Activated CD4-positive, alpha-beta T cell treated with anti-CD3 and anti-CD28 coated beads for 4 hours (primary cell): ENCODE measurements around the gene KCNK4.
"Not testable (repeated sequence)": the region's sequence is repeated elsewhere in the genome, so short reads cannot be mapped to it uniquely, and the experiment has no call there.

Experiments used
- DNase-seq, 2 donors: peaks; one replicate each; pipeline ENCODE4 v3.0.0-alpha.2; 2020

Gene KCNK4

DNA sequence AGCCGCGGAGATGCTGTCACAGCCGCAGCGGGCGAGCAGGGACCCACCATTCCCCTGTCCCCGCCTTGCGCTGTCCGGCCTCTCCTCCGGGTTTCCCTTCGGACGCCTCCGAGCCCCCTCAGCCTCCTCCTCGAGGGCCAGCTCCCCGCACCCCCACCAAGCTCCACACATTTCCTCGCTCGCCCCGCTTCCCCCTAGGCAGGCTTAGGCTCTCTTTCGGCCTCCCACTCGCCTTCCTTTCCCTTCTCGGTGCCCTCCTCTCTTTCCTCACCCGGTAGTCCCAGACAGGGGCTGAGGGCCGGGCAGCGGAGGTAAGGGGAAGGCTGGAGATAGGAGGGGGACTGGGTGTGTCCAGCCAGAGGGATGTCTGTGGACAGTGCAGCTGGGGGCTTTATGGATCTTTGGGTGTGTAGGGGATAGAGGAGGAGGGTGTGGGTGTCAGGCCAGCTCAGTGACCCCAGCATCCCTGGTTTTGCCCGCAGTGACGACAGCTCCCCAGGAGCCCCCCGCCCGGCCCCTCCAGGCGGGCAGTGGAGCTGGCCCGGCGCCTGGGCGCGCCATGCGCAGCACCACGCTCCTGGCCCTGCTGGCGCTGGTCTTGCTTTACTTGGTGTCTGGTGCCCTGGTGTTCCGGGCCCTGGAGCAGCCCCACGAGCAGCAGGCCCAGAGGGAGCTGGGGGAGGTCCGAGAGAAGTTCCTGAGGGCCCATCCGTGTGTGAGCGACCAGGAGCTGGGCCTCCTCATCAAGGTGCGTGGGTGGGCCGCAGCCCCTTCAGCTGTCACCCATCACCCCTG lies 1.6 kb downstream of the KCNK4 start:
- DNase-seq = no peak

DNA sequence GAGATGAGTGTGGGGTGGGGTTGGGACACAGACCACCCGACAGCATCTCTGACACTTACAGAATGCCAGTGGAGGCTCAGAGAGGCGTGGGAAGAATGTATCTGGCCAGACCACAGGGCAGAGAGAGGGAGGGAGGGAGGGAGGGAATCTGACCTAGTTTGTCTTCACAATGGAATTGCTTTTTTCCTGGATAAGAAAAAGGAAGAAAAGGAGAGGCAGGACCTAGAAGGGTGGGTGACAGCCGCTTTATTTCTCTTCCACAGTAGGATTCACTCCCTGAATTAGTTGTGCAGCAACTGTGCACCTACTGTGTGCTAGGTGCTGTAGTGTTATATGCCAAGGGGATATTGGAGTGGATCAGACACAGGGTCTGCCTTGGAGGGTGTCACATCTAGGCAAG lies 3.7 kb downstream of the KCNK4 start:
- DNase-seq = no peak

DNA sequence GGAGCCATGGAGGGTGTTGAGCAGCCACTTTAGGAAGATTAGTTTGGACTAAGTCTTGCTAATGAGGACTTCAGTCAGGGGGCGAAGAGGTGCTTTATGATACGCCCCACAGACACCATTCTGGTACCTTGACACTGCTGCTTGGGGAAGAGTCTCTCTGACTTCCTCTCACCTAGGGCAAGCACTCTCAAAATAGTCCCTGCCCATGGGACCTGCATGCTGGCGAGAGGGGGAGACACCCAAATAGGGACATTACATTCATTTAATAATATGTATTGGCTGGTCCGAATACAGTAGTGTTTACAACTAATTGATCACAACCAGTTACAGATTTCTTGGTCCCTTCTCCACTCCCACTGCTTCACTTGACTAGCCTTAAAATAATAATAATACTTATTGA lies 4.7 kb downstream of the KCNK4 start:
- DNase-seq = no peak

DNA sequence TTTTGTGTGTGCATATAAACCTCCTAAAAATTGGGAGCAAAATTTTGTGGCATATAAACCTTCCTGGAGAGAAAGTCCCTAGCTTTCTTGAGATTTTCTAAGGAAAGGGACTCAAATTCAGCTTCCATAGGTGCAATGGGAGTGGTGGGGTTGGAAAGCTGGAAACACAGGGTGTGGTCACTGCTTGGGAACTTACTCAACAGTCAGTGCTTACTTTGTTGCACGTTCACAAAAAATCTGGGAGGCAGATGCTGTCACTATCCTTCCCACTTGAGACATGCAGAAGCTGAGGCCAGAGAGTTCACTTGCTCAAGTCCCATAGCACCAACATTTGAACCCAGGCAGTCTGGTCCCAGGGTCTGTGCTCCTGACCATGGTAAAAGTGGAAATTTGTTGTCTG lies 5.1 kb downstream of the KCNK4 start:
- no peak for DNase-seq

DNA sequence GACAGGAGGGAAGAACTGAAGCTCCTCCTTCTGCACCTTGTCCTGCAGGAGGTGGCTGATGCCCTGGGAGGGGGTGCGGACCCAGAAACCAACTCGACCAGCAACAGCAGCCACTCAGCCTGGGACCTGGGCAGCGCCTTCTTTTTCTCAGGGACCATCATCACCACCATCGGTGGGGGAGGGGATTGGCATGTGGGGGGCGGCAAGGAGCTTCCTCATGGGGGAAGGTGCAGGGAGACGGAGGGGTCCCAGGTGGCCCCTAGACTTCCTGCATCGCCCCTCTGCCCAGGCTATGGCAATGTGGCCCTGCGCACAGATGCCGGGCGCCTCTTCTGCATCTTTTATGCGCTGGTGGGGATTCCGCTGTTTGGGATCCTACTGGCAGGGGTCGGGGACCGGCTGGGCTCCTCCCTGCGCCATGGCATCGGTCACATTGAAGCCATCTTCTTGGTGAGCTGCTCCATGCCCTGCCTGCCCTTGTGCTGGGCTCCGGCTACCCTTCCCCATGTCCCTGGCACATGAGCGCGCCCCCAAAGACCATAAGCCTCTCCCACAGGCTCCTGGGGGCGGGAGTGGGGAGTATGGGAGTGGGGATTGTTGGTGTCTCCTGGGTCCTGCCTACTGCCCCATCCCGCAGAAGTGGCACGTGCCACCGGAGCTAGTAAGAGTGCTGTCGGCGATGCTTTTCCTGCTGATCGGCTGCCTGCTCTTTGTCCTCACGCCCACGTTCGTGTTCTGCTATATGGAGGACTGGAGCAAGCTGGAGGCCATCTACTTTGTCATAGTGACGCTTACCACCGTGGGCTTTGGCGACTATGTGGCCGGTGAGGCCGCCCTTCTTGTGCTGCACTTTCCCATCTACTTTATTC lies 6.0 kb downstream of the KCNK4 start:
- no peak for DNase-seq

DNA sequence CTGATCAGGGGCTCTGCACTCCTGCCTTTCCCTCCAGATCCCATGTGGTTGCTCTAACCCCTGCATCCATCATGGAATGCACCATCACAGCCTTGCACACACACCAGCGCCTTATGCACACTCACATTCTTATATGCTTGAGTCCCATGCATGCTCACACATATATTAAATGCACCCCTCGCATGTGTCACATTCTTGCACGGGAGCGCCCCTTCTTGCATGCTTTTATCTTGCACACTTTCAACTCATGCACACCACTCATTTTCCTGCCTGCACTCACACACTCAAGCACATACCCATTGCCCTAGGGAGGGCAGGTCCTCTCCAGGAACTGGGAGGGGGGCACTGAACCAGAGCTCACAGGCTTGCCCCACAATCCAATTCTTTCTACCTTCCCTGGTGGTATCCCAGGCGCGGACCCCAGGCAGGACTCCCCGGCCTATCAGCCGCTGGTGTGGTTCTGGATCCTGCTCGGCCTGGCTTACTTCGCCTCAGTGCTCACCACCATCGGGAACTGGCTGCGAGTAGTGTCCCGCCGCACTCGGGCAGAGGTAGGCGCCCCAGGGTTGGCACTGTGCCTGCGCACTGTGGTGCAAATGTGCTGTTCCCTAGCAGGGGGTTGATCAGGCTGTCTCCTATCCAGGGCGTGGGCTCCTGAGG lies 6.7 kb downstream of the KCNK4 start:
- DNase-seq = no peak

DNA sequence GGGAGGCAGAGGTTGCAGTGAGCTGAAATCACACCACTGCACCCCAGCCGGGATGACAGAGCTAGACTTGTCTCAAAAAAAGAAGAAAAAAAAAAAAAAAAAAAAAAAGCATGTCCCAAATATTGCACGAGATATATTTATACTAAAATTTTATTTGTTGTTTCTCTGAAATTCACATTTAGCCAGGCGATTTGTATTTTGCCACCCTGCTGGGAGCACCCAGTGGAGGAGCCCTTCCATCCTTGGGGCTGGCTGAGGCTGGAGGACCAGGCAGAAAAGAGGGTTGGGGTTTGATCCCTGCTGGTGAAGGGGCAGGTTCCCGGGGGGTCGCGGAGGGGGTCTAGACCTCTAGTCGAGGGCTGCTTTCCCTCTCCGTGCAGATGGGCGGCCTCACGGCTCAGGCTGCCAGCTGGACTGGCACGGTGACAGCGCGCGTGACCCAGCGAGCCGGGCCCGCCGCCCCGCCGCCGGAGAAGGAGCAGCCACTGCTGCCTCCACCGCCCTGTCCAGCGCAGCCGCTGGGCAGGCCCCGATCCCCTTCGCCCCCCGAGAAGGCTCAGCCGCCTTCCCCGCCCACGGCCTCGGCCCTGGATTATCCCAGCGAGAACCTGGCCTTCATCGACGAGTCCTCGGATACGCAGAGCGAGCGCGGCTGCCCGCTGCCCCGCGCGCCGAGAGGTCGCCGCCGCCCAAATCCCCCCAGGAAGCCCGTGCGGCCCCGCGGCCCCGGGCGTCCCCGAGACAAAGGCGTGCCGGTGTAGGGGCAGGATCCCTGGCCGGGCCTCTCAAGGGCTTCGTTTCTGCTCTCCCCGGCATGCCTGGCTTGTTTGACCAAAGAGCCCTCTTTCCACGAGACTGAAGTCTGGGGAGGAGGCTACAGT lies 8.1 kb downstream of the KCNK4 start:
- DNase-seq = no peak

DNA sequence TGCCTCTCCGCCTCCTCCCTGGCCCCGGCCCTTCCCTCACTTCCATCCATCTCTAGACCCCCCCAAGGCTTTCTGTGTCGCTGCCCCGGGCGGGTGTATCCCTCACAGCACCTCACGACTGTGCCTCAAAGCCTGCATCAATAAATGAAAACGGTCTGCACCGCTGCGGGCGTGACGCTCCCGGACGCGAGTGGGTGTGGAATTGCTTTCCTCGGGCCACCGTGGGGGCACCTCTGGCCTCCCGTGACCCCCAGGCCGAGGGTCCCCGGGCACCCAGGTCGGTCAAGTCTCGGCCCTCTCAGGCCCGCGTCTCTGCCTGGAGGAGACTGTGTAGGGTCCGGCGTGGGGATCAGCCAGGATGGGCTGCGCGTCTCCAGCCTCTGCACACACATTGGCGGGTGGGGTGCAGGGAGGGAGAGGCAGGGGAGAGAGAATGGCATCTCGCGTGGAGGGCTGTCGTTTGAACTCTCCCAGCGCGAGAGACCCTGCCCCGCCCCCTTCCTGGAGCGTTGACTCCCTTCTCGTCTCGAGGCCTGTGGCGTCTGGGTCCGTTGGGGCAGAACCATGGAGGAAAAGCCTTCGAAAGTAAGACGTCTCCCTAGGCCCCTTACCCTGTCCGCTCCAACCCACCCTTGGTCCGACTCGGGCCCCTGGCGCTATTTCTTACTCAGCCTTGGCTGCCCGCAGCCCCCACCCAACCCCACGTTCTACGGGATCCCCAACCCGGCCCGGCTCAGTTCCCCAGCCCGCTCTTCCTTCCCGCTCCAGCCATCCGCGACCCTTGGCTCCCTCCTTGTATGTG lies 8.9 kb downstream of the KCNK4 start, which contains the start of gene CATSPERZ:
CATSPERZ (plus strand) TSS at position 512 of the 802 bp plus-strand sequence; CDS start at position 565, 53 bp downstream.
- no peak for DNase-seq

DNA sequence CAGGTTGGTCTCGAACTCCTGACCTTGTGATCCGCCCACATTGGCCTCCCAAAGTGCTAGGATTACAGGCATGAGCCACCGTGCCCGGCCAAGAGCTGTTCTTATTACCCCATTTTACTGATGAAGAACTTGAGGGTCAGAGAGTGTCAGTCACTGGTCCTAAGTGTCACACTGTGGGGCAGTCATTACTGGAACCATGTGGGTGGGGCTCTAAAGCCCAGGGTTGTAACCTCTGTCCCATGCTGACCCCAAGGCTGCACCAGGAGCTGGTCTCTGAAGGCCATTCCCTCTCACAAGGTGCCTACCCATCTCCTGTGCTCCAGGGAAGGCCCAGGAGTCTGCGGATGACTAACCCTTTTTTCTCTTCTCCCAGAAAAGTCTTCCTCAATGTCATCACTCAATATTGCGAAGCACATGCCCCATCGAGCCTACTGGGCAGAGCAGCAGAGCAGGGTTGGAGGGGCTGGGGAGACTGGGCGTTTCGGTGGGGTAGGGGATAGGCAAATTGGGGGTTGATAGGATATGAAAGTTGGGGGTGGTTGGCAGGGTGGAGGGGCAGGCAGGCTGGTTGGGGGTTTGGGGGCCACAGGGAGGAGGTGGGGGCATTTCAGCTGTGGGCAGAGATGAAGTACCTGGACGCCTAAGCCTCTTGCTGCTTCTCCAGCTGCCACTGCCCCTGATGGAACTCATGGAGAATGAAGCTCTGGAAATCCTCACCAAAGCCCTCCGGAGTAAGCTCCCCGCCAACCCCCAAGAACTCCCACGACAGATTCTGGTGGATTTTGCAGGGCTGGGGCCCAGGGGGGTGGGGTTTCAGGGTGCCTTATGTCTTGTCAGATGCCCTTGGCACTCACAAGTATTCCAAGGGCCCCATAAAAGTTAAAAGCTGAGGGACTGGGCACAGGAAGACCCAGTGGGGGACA lies 12.3 kb downstream of the KCNK4 start:
- no peak for DNase-seq

DNA sequence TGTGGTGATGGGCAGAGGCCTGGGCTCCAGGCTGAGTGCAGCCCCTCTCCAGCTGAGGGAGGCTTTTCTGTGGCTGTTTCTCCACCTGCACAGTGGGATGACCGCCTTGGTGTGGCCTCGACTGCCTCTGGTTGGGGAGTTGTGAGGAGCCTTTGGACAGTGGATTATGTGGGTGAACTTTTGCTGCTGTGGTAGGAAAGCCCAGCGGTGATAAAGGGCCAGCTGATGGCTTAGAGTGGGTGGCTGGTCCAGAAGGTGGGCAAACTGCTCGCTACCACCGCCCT lies 12.9 kb downstream of the KCNK4 start:
- no peak for DNase-seq

DNA sequence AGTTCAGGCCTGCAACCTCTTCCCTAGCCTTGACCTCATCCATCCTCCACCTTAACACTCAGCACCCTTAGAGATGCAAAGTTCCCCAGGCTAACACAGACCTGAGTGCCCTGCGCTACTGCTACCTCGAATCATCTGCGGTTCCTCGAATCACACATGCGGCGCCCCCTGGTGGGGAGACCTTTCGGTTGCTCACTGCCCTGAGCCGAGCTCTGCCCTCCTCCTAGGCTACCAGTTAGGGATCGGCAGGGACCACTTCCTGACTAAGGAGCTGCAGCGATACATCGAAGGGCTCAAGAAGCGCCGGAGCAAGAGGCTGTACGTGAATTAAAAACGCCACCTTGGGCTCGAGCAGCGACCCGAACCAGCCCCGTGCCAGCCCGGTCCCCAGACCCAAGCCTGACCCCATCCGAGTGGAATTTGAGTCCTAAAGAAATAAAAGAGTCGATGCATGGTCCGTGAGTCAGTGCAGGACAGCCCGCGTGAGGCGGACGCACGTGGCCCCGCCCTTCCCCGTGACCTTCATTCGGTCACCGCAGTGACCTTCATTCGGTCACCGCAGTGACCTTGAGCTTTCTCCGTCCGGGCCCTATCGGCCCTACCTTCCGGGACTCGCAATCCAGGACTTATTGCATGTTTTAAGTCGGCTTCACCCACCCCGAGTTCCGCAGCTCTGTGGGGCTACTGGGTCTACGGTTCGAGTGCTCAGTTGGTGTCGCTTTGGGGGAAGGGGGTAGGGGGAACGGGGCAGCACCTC lies 13.4 kb downstream of the KCNK4 start:
- peak; percentile 94 to 95 for DNase-seq

DNA sequence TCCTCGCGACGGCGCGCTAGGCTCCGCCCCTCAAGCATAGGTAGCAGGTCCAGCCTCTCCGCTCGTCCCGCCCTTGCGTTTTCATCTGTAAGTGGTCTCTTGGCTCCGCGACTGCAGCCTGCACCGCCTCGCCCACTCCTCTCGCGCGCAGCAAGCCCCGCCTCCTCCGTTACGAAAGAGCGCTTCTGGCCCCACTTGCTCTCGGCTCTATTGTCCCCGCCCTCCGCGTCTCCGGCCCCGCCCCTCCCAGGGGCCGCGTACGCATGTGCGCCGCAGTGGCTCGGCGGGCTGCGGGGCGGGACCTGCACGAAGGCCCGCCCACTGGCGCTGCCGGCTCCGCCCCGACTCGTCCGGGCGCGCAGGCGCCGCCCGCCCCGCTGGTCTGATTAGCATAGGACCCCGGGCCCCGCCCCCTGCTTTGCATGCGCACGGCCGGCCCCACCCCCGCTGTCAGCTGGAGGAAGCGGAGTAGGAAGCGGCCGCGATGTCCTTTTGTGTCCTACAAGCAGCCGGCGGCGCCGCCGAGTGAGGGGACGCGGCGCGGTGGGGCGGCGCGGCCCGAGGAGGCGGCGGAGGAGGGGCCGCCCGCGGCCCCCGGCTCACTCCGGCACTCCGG lies 14.1 kb downstream of the KCNK4 start, which contains the start of gene ESRRA:
ESRRA (plus strand) TSS at position 450 of the 616 bp plus-strand sequence. CDS start 1,656 bp downstream, outside the sequence.
- DNase-seq = peak; percentile 100

DNA sequence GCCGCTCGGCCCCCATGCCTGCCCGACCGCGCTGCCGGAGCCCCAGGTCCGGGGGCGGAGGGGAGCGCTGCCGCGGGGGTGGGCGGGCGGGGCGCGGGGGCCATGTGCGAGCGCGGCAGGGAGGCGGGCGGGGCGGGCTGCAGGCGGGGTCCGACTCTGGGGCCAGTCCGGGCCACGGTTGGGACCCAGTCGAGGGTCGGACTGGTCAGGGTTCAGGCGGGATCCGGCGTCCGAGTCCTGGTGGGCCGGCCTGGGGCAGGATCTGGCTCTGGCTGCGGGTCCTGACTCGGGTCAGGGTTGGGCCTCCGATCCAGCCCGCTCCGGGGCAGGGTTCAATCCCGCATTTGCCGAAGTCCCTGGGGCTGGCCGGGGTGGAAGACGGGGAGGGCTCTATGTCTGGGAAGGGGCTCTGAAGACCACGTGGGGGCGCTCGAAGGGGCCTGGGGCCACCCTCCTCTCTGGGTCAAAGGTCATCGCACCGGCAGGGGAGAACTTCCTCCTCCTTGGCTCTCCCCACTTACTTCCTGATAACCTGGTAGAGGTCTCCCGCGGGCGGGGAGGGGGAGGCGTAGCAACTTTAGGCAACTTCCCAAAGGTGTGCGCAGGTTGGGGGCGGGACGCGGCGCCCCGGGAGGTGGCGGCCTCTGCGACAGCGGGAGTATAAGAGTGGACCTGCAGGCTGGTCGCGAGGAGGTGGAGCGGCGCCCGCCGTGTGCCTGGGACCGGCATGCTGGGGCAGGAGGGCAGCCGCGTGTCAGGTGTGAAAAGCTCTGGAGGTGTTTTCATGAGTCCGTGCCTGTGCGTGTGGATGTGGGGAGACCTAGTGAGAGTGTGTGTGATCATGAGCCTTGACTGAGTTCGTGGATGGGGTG lies 14.8 kb downstream of the KCNK4 start:
- peak; percentile 76 to 79 for DNase-seq

DNA sequence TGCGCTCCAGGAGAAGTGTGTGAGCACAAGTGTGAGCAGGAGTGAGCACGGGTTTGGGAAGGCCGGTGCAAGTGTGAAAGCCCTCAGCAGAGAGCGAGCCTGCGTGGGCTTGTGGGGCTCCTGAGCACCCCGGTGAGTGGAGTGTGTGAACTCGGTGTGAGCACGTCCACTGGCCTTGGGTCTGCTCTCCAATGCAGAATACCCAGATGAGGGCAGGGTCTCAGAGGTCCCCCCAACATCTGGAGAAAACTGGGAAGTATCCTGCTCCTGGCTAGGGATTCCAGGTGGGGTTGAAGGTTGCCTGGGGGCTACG lies 15.4 kb downstream of the KCNK4 start:
- DNase-seq = no peak

DNA sequence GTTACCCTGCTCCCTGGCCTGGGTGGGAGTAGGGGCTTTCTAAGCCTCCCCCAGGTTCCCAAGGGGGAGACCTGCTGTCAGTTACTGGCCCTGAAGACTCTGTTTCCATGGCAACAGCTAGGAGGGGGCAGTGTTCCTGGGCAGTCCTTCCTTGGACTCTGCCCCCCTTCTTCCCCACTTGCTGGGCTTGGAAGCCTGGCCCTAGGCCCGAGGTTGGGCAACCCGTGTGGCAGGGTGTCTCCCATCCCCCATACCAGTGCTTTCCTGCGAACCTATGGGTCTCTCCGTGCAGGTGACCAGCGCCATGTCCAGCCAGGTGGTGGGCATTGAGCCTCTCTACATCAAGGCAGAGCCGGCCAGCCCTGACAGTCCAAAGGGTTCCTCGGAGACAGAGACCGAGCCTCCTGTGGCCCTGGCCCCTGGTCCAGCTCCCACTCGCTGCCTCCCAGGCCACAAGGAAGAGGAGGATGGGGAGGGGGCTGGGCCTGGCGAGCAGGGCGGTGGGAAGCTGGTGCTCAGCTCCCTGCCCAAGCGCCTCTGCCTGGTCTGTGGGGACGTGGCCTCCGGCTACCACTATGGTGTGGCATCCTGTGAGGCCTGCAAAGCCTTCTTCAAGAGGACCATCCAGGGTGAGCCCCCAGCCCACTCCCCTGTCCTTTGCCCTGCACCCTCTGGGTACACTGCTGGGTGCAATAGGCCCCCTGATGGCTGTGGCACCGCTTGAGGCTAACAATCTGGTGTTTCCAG lies 15.9 kb downstream of the KCNK4 start:
- DNase-seq = no peak

DNA sequence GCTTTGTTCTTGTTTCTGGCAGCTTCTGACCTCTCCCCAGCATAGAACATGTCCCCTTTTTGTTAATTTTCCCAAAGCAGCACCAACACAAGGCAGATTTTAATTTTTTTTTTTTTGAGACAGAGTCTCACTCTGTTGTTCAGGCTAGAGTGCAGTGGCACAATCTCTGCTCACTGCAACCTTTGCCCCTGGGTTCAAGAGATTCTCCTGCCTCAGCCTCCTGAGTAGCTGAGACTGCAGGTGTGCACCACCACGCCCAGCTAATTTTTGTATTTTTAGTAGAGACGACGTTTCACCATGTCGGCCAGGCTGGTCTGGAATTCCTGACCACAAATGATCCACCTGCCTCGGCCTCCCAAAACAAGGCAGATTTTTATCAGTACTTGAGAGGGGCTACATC lies 16.7 kb downstream of the KCNK4 start:
- DNase-seq = not testable (repeated sequence)

DNA sequence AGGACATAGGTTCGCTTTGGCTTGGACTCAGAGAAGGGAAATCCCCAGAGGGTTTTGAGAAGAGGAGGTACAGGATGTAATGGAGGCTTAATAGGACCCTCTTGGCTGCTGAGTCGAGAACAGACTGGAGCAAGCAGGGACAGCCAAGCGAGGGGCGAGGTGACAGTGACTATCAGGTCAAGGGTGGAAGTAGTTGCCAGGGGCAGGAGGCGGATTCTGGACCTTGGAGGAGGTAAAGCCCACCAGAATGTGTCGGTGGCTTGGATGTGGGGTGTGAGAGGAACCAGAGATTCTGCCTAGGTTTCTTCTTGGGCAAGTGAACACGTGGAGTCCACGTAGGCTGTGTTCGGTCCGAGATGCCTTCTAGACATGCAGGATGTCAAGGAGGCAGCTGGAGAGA lies 21.8 kb downstream of the KCNK4 start:
- no peak for DNase-seq
